HG03045 (cell line): ENCODE measurements around the gene YAP1.

Source experiments
- ATAC-seq: cut with Tn5 transposase; IDR thresholded peaks from one replicate; pipeline ENCODE4 v1.9.1; 2021; ENCODE audit warnings: mild to moderate bottlenecking, moderate library complexity; ENCODE audit not compliant: unreplicated experiment

The YAP1 gene

DNA sequence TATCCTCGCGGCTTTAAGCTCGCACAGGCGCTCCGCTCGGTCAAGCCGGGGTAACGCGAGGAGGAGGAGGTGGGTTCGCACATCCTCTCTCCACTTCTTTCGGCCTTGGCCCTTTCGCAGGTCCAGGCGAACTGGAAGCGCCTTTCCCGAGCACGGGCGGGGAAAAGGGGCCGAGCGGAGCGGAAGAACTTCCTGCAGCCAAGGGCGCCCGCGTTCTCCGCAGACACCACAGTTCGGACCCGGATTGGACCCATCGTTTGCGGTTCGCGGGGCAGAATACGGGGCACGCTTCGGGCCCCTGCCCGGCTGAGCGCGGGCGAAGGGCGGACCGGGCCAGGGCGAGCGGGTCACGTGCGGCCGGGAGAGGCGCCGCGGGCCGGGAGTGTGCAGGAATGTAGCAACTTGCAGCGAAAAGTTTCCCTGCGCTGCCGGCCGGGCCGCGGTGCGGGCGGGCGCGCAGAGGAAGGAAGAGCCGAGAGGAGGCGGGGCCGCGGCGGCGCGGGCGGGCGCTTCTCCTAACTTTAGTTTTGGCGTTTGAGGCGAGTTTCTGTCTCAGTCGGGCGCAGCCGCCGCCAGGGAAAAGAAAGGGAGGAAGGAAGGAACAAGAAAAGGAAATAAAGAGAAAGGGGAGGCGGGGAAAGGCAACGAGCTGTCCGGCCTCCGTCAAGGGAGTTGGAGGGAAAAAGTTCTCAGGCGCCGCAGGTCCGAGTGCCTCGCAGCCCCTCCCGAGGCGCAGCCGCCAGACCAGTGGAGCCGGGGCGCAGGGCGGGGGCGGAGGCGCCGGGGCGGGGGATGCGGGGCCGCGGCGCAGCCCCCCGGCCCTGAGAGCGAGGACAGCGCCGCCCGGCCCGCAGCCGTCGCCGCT is at the start of gene YAP1:
Gene YAP1, plus strand, starts transcription at position 552 of the 865 bp plus-strand sequence. CDS start 402 bp downstream, outside the sequence.
- ATAC-seq: peak; percentile 87

GRCh38 chr11:102061276-102061675 is 49.0 kb upstream of the YAP1 start:
- no peak for ATAC-seq

DNA sequence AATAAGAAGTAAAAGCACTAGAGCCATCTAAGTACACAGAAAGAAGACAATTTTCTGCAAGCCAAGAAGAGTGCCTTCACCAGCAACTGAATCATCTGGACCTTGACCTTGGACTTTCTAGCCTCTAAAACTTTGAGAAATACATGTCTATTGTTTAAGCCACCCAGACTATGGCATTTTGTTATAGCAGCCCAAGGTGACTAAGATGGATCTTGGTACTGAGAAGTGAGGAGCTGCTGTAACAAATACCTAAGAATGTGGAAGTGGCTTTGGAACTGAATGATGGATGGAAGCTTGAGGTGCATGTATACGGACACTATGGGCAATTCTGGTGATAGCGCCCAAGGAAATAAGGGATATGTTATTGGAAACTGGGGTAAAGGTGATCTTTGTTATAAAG is 48.1 kb upstream of the YAP1 start:
- no peak for ATAC-seq

DNA sequence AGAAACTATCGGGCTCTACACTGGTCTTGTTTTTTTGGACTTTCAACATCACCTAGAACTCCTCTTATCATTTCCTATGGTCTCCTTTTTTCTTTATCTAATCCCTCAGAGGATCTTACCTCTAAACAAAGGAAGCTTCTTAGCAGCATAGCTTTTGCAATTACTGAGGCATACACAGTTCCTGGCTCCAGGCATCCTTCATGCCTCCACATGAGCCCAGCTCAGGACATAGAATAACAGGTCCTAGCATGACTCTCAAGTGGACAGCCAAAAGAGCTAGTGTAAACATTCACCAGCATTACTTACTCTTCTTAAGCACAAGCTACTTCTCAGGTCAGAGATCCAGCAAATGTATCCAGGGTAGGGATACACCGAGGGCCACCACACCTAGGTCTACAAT is 45.9 kb upstream of the YAP1 start:
- no peak for ATAC-seq

DNA sequence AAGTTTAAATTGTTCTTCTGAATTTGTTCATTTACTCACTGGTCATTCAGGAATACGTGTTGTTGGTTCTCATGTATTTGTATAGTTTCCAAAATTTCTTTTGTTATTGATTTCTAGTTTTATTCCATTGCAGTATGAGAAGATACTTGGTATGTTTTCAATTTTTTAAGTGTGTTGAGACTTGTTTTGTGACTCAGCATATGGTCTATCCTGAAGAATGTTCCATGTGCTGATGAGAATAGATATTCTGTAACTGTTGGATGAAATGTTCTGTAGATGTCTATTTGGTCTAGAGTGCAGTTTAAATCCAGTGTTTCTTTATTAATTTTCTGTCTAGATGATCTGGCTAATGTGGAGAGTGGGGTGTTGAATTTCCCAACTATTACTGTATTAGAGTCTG is 39.5 kb upstream of the YAP1 start:
- no peak for ATAC-seq

GRCh38 chr11:102071497-102072472 is 38.5 kb upstream of the YAP1 start:
- no peak for ATAC-seq

DNA sequence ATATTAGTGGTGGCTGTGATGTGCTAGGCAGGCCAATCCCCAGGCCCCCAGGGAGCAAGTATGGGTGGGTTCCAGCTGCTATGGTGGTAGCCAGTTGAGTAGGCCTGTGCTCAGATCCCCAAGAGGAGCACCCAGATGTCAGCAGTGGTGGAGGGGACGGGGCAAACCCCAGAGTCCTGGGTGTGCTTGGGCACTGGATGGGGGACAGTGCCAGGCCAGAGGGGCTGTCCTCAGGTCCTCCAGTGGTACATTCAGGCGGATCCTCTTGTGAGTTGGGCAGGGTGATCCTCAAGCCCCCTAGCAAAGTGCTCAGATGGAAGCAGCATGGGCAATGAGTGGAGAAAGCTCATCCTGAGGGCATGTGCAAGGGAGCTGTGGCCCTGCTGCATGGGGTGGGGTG is 37.0 kb upstream of the YAP1 start:
- no peak for ATAC-seq

DNA sequence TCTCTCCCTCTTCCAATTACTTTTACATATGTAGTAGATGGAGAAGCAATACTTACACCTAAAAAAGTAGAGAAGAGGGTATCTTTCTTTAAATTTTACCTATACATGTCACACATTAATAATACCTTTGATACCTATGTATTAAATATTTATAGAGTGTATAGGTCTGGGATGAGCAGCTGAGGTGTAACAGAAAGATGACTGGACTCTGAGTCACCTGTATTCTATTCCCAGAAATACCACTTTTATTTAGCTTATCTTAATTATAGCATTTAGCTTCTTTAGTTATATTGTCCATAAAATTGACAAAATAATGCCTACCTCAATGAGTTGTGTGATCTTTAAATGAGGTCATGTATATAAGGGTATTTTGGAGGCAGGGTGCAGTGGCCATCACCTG is 30.6 kb upstream of the YAP1 start:
- ATAC-seq: no peak

GRCh38 chr11:102081313-102081712 is 28.9 kb upstream of the YAP1 start:
- no peak for ATAC-seq

DNA sequence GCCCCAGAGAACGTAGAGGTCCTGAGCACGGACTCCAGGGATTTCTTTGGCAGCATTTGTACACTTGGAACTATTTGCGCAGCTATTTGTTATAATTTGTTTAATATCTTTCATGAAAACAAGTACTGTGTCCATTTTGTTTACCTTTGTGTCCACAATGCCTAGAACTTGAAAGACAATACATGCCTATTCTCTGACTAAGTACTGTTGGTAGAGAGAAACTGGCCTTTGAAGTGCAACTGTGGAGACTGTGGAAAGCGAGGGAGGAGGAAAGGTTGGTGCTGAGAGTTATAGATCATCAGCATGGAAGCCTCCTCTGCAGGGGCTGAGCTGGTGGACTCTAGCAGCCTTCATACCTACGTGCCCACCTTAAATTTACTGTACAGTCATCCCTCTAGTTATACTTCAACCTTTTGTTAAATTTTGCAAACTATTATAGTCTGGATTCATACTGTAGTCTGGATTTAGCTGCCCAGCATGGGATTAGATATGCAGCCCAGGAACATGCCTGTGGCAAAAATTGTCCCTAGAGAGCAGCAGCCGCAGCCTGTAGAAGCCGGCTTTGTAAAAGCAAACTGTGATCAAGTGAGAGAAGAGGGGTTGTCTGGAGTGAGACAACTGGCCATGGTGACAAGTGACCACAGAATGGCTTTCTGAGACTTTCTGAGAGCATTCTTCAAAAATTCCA is 24.2 kb upstream of the YAP1 start:
- ATAC-seq: no peak

DNA sequence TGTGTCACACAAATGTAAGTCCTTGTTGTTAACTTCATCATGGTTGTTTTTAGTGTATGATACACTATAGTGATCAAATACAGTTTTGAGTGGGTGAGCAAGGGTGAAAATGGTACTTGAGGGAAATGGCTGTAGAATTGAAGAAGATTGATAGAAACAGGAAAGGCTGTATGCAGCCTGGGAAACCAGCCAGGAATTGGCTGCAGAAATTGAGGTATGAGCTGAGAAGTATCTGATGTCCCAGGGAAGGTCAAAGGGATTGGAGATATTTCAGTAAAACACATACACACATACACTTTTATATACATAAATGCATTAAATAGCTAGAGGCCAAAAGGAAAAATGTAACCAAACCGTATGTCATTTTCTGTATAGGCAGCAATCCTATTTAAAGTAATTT is 13.1 kb upstream of the YAP1 start:
- ATAC-seq: no peak

DNA sequence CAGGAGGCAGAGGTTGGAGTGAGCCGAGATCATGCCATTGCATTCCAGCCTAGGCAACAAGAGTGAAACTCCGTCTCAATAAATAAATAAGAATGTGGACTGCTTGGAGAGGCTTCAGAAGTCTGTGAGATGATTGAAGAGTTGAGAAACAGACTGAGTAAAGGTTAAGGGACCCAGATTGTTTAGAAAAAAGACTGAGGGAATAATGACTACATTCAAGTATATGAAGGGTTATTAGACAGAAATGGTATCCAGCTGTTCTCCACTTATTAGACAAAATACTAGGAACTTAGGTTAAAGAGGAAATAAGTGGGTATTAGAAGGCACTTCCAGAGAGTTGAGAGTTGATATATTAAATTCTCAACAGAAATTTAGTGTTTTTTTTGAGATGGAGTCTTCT is 10.5 kb upstream of the YAP1 start:
- no peak for ATAC-seq

- no peak for ATAC-seq
These were observed 1.4 kb upstream of the YAP1 start for GRCh38 chr11:102108734-102109440.

GRCh38 chr11:102110761-102111010 is 439 bp downstream of the YAP1 start:
- no peak for ATAC-seq

- ATAC-seq: no peak
These were observed 952 bp downstream of the YAP1 start for GRCh38 chr11:102111011-102111786.

DNA sequence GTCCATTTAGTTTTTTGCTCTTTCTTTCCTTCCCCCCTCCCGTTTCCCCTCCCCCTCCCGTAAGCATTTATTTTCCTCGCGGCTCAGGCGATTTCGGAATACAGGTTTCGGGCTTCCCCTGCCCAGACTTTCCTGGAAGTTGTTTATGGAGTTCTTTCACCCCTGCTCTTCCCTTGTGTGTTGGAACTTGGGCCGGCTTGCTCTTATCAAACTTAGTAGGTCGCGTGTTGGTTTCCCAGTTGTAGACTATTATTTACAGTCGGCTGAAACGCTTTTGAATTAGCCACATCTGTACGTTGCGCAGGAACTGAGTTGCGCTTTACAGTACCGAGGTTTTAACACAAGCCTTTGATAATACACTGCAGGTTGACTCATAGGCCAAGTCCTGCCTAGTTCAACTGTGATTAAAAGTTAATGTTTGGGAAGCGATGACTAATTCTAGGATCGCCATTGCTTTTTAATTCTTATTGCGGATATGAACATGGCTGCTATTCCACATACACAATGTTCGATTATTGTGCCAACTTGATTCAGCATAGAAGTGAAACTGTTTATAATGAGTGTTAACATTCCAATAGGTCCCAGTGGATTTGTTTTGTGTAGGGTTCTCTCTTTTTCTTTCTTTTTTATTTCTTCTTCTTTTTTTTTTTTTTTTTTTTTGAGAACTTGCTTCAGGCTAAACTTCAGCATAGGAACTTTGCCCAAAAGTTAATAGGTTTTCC is 1.7 kb downstream of the YAP1 start:
- no peak for ATAC-seq

DNA sequence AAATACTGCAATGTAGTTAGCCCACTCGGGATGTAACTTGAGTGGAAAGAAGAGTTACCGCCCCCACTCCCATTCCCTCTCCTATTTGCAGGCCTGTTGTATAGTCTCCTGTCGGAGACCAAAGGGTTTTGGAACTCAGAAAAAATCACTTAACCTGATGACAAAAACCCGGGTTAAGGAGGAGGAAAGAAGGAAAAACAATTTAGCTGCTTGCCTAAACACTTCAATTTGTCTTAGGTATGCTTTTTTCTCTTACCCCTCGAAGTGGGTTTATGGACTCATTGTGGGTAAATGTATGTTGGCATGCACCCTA is 2.2 kb downstream of the YAP1 start:
- no peak for ATAC-seq

DNA sequence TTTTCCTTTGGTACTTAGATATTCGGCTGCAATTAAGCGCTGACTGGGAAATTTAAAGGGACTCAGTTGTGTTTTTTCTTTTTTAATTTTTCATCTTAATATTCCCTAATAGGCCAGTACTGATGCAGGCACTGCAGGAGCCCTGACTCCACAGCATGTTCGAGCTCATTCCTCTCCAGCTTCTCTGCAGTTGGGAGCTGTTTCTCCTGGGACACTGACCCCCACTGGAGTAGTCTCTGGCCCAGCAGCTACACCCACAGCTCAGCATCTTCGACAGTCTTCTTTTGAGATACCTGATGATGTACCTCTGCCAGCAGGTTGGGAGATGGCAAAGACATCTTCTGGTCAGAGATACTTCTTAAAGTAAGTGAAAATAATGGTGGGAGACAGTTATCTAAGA is 3.8 kb downstream of the YAP1 start:
- ATAC-seq: no peak

- no peak for ATAC-seq
These were observed 5.3 kb downstream of the YAP1 start for GRCh38 chr11:102115557-102115956.
